ENCODE results near the gene RHBDL3. TPM values are rescaled to one million over a fixed set of nuclear protein-coding genes. Genes with fewer than 3 reads are reported as not detected.

Gene RHBDL3
- total and polyA plus RNA-seq, 9 donors, result 1.1 to 2.4 (median 1.5) TPM

- no peak for DNase-seq
- H3K27me3 ChIP-seq (ENCODE audit: control insufficient read depth, insufficient read depth, low read length), result no peaks in the 10 kb centered on the region
- no peaks in the 10 kb centered on the region for H3K9me3 ChIP-seq (replicated peaks; ENCODE audit: control insufficient read depth, low read depth, low read length)
- peaks cover 60% of the 10 kb centered on the region for H3K36me3 ChIP-seq (ENCODE audit: control insufficient read depth, insufficient read depth, low read length)
- peaks cover 19% of the 10 kb centered on the region for H3K4me1 ChIP-seq (ENCODE audit: control insufficient read depth, insufficient read depth, low read length)
- WGBS (ENCODE audit: insufficient coverage), result no CpG with 5 or more reads among the region's 3 CpGs
- H3K4me3 ChIP-seq (ENCODE audit: low read length), result no peak overlapping the region
- H3K27ac ChIP-seq (ENCODE audit: low read length), result no peak overlapping the region
Measured at GRCh38 chr17:32356378-32356743, 90.7 kb downstream of the RHBDL3 start.

GRCh38 chr17:32356750-32357149 lies 91.1 kb downstream of the RHBDL3 start:
- DNase-seq, result no peak
- H3K9me3 ChIP-seq (replicated peaks; ENCODE audit: control insufficient read depth, low read depth, low read length), result no peaks in the 10 kb centered on the region
- H3K27ac ChIP-seq (ENCODE audit: low read length), result no peak overlapping the region
- H3K27me3 ChIP-seq (ENCODE audit: control insufficient read depth, insufficient read depth, low read length), result no peaks in the 10 kb centered on the region
- no CpG with 5 or more reads among the region's 5 CpGs for WGBS (ENCODE audit: insufficient coverage)
- peaks cover 60% of the 10 kb centered on the region for H3K36me3 ChIP-seq (ENCODE audit: control insufficient read depth, insufficient read depth, low read length)
- H3K4me1 ChIP-seq (ENCODE audit: control insufficient read depth, insufficient read depth, low read length), result peaks cover 19% of the 10 kb centered on the region
- no peak overlapping the region for H3K4me3 ChIP-seq (ENCODE audit: low read length)

- H3K9me3 ChIP-seq (replicated peaks; ENCODE audit: control insufficient read depth, low read depth, low read length), result no peaks in the 10 kb centered on the region
- no peaks in the 10 kb centered on the region for H3K27me3 ChIP-seq (ENCODE audit: control insufficient read depth, insufficient read depth, low read length)
- no peak overlapping the region for H3K27ac ChIP-seq (ENCODE audit: low read length)
- H3K4me1 ChIP-seq (ENCODE audit: control insufficient read depth, insufficient read depth, low read length), result peaks cover 14% of the 10 kb centered on the region
- H3K36me3 ChIP-seq (ENCODE audit: control insufficient read depth, insufficient read depth, low read length), result peaks cover 61% of the 10 kb centered on the region
- no peak overlapping the region for H3K4me3 ChIP-seq (ENCODE audit: low read length)
- 84% methylated on average over 4 of the region's 8 CpGs for whole genome bisulfite sequencing (ENCODE audit: insufficient coverage)
- no peak for DNase-seq
Measured at GRCh38 chr17:32357615-32358014, 92.0 kb downstream of the RHBDL3 start.

- Histone ChIP-seq H3K9me3 (replicated peaks; ENCODE audit: control insufficient read depth, low read depth, low read length) (no peaks in the 10 kb centered on the region), H3K36me3 (ENCODE audit: control insufficient read depth, insufficient read depth, low read length) (peaks cover 59% of the 10 kb centered on the region), H3K27ac (ENCODE audit: low read length) (no peak overlapping the region), H3K4me3 (ENCODE audit: low read length) (no peak overlapping the region), H3K27me3 (ENCODE audit: control insufficient read depth, insufficient read depth, low read length) (no peaks in the 10 kb centered on the region), H3K4me1 (ENCODE audit: control insufficient read depth, insufficient read depth, low read length) (no peaks in the 10 kb centered on the region)
- DNase-seq, result no peak
- no CpG with 5 or more reads among the region's 1 CpG for WGBS (ENCODE audit: insufficient coverage)
Measured at GRCh38 chr17:32361270-32361669, 95.6 kb downstream of the RHBDL3 start.

- no CpG with 5 or more reads among the region's 1 CpG for WGBS (ENCODE audit: insufficient coverage)
- peaks cover 50% of the 10 kb centered on the region for H3K36me3 ChIP-seq (ENCODE audit: control insufficient read depth, insufficient read depth, low read length)
- no peak for DNase-seq
Measured at GRCh38 chr17:32370426-32370825, 104.8 kb downstream of the RHBDL3 start.

More at GRCh38 chr17:32370426-32370825, 104.8 kb downstream of the RHBDL3 start:
- H3K27ac ChIP-seq (ENCODE audit: low read length), result no peak overlapping the region
- H3K4me3 ChIP-seq (ENCODE audit: low read length), result no peak overlapping the region
- no peaks in the 10 kb centered on the region for H3K27me3 ChIP-seq (ENCODE audit: control insufficient read depth, insufficient read depth, low read length)
- no peaks in the 10 kb centered on the region for H3K9me3 ChIP-seq (replicated peaks; ENCODE audit: control insufficient read depth, low read depth, low read length)
- no peaks in the 10 kb centered on the region for H3K4me1 ChIP-seq (ENCODE audit: control insufficient read depth, insufficient read depth, low read length)

Other genes with a start within 250 kb of the RHBDL3 start
- gene RHOT1, start 123.3 kb upstream of the RHBDL3 start, total RNA-seq, result 37.2 TPM
- gene RHOT1, start 123.3 kb upstream of the RHBDL3 start, polyA plus RNA-seq (ENCODE audit: insufficient read depth in 1 of 8, insufficient read length in 8 of 8, low replicate concordance in 1 of 8), result 10 to 100 TPM; 30.4 to 32.6 (median 31.6) TPM
- gene C17orf75, start 76.3 kb downstream of the RHBDL3 start, total RNA-seq, result 21.9 TPM
- gene C17orf75, start 76.3 kb downstream of the RHBDL3 start, polyA plus RNA-seq (ENCODE audit: insufficient read depth in 1 of 8, insufficient read length in 8 of 8, low replicate concordance in 1 of 8), result 10 to 100 TPM; 13.7 to 22.3 (median 18.4) TPM
- 83.3 TPM for gene ZNF207, start 84.3 kb downstream of the RHBDL3 start, total RNA-seq
- gene ZNF207, start 84.3 kb downstream of the RHBDL3 start, polyA plus RNA-seq (ENCODE audit: insufficient read depth in 1 of 8, insufficient read length in 8 of 8, low replicate concordance in 1 of 8), result 100 to 1,000 TPM; 108 to 135 (median 113) TPM
- gene PSMD11, start 178.7 kb downstream of the RHBDL3 start, total RNA-seq, result 39.0 TPM
- gene PSMD11, start 178.7 kb downstream of the RHBDL3 start, polyA plus RNA-seq (ENCODE audit: insufficient read depth in 1 of 8, insufficient read length in 8 of 8, low replicate concordance in 1 of 8), result 10 to 100 TPM; 55.2 to 71.5 (median 62.1) TPM
- gene CDK5R1, start 221.2 kb downstream of the RHBDL3 start, total RNA-seq, result 4.4 TPM
- gene CDK5R1, start 221.2 kb downstream of the RHBDL3 start, polyA plus RNA-seq (ENCODE audit: insufficient read depth in 1 of 8, insufficient read length in 8 of 8, low replicate concordance in 1 of 8), result 10 to 100 TPM in 3 of 8 donors, 1 to 10 TPM in 5; 7.4 to 11.4 (median 9.7) TPM